ENCODE data around the gene ECHDC3. TPM values are rescaled to one million over a fixed set of nuclear protein-coding genes. Genes with fewer than 3 reads are reported as not detected.

ECHDC3 gene
- total RNA-seq, 3 donors from 2014 or later (not counting 1 experiment from before 2014, with no cell fraction given) = 0.38 to 4.8 TPM; not detected in 1

DNA sequence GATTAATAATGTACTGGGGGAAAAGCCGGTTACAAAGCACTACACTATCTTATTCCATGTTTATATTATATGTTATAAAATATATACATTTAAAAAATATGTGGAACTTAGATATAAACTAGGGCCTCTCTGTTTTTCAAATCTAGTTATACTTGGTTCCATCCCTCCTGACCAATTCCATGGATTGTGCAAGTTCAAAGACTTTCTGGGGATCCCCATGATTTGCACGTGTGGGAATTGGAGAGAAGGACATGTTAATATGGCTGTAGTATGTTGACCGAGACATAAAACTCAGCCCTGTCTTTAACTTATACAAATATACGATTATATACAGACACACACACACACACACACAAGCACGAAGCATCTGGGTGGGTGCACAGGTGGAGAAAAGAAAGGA, 18.8 kb upstream of the ECHDC3 start:
- Mint-ChIP-seq H3K36me3 (no peaks in the 10 kb centered on the region), H3K4me1 (peaks cover 5 to 6% of the 10 kb centered on the region in 2 donors), H3K27ac (no peak overlapping the region), H3K4me3 (no peak overlapping the region), H3K27me3 (ENCODE audit: low read depth in 2 of 2) (peaks cover 7 to 12% of the 10 kb centered on the region in 2 donors), H3K9me3 (no peaks in the 10 kb centered on the region)
- DNase-seq (no peak), ATAC-seq (no peak)
- no CpG with 5 or more reads among the region's 5 CpGs for WGBS (ENCODE audit: insufficient coverage)
- Histone ChIP-seq H3K27me3 (ENCODE audit: control insufficient read depth, insufficient read depth, low read length) (no peaks in the 10 kb centered on the region), H3K9me3 (ENCODE audit: control insufficient read depth, insufficient read depth, low read length) (peaks cover 1% of the 10 kb centered on the region), H3K4me1 (ENCODE audit: control insufficient read depth, insufficient read depth, low read length) (peaks cover 6% of the 10 kb centered on the region), H3K4me3 (ENCODE audit: low read length) (no peak overlapping the region), H3K36me3 (ENCODE audit: control insufficient read depth, insufficient read depth, low read length) (no peaks in the 10 kb centered on the region), H3K27ac (ENCODE audit: low read length) (no peak overlapping the region)
- intact Hi-C loops (cut with micrococcal nuclease) = no loop called here
- TF ChIP-seq CTCF (IDR thresholded peaks at IDR 0.05) = no peak

- 58% methylated on average over 20 of the region's 20 CpGs for WGBS (ENCODE audit: insufficient coverage)
- ATAC-seq = peak in 2 of 3 donors; percentile 50 to 59
- no peak overlapping the region for H3K4me3 Mint-ChIP-seq
- H3K4me1 Mint-ChIP-seq = peaks cover 5 to 6% of the 10 kb centered on the region in 2 donors
- H3K36me3 Mint-ChIP-seq = no peaks in the 10 kb centered on the region
- Histone ChIP-seq H3K27ac (ENCODE audit: low read length) (no peak overlapping the region), H3K4me1 (ENCODE audit: control insufficient read depth, insufficient read depth, low read length) (peaks cover 2% of the 10 kb centered on the region), H3K9me3 (ENCODE audit: control insufficient read depth, insufficient read depth, low read length) (peaks cover 6% of the 10 kb centered on the region), H3K4me3 (ENCODE audit: low read length) (no peak overlapping the region), H3K27me3 (ENCODE audit: control insufficient read depth, insufficient read depth, low read length) (no peaks in the 10 kb centered on the region), H3K36me3 (ENCODE audit: control insufficient read depth, insufficient read depth, low read length) (no peaks in the 10 kb centered on the region)
- H3K27ac Mint-ChIP-seq = no peak overlapping the region
- H3K9me3 Mint-ChIP-seq = no peaks in the 10 kb centered on the region
- peaks cover 5 to 7% of the 10 kb centered on the region in 2 donors for H3K27me3 Mint-ChIP-seq (ENCODE audit: low read depth in 2 of 2)
- DNase-seq = peak in 1 of 2 donors; percentile 70
- intact Hi-C loops (cut with micrococcal nuclease) = loop anchor here (1.0 kb wide), 1 partner anchor 210 kb away; no protein-coding TSS in a partner anchor
- TF ChIP-seq CTCF (IDR thresholded peaks at IDR 0.05) = peak; percentile 52
Measured at GRCh38 chr10:11724938-11725776, 17.0 kb upstream of the ECHDC3 start.

DNA sequence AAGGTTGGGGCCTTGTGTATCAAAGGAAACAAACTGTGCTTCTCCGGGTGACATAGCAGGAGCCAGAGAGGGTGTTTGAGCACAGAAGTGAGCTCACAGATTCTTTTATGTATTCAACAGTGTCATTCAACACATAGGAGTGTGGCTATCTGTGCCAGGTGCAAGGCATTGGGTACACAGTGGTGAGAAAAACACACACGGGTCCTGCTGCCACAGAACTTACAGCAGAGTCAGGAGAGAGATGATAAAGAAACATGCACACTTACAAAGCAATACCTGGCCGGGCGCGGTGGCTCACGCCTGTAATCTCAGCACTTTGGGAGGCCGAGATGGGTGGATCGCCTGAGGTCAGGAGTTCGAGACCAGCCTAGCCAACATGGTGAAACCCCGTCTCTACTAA, 16.3 kb upstream of the ECHDC3 start:
- Histone ChIP-seq H3K4me3 (ENCODE audit: low read length) (no peak overlapping the region), H3K4me1 (ENCODE audit: control insufficient read depth, insufficient read depth, low read length) (no peaks in the 10 kb centered on the region), H3K27ac (ENCODE audit: low read length) (no peak overlapping the region), H3K36me3 (ENCODE audit: control insufficient read depth, insufficient read depth, low read length) (no peaks in the 10 kb centered on the region), H3K27me3 (ENCODE audit: control insufficient read depth, insufficient read depth, low read length) (no peaks in the 10 kb centered on the region), H3K9me3 (ENCODE audit: control insufficient read depth, insufficient read depth, low read length) (peaks cover 6% of the 10 kb centered on the region)
- H3K36me3 Mint-ChIP-seq = no peaks in the 10 kb centered on the region
- intact Hi-C loops (cut with micrococcal nuclease) = loop anchor here (1.0 kb wide), 1 partner anchor 211 kb away; no protein-coding TSS in a partner anchor
- H3K27me3 Mint-ChIP-seq (ENCODE audit: low read depth in 2 of 2) = peaks cover 5 to 7% of the 10 kb centered on the region in 2 donors
- peaks cover 5 to 6% of the 10 kb centered on the region in 2 donors for H3K4me1 Mint-ChIP-seq
- no peak overlapping the region for H3K27ac Mint-ChIP-seq
- DNase-seq (no peak), ATAC-seq (no peak)
- TF ChIP-seq CTCF (IDR thresholded peaks at IDR 0.05) = no peak
- H3K4me3 Mint-ChIP-seq = no peak overlapping the region
- H3K9me3 Mint-ChIP-seq = no peaks in the 10 kb centered on the region
- WGBS (ENCODE audit: insufficient coverage) = 96% methylated on average over 10 of the region's 10 CpGs

All from natural killer cell (primary cell).